Measurements from ENCODE around the gene GBP5.
"Not testable (repeated sequence)": the region's sequence is repeated elsewhere in the genome, so short reads cannot be mapped to it uniquely, and the experiment has no call there.

Gene GBP5, protein sequence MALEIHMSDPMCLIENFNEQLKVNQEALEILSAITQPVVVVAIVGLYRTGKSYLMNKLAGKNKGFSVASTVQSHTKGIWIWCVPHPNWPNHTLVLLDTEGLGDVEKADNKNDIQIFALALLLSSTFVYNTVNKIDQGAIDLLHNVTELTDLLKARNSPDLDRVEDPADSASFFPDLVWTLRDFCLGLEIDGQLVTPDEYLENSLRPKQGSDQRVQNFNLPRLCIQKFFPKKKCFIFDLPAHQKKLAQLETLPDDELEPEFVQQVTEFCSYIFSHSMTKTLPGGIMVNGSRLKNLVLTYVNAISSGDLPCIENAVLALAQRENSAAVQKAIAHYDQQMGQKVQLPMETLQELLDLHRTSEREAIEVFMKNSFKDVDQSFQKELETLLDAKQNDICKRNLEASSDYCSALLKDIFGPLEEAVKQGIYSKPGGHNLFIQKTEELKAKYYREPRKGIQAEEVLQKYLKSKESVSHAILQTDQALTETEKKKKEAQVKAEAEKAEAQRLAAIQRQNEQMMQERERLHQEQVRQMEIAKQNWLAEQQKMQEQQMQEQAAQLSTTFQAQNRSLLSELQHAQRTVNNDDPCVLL

DNA sequence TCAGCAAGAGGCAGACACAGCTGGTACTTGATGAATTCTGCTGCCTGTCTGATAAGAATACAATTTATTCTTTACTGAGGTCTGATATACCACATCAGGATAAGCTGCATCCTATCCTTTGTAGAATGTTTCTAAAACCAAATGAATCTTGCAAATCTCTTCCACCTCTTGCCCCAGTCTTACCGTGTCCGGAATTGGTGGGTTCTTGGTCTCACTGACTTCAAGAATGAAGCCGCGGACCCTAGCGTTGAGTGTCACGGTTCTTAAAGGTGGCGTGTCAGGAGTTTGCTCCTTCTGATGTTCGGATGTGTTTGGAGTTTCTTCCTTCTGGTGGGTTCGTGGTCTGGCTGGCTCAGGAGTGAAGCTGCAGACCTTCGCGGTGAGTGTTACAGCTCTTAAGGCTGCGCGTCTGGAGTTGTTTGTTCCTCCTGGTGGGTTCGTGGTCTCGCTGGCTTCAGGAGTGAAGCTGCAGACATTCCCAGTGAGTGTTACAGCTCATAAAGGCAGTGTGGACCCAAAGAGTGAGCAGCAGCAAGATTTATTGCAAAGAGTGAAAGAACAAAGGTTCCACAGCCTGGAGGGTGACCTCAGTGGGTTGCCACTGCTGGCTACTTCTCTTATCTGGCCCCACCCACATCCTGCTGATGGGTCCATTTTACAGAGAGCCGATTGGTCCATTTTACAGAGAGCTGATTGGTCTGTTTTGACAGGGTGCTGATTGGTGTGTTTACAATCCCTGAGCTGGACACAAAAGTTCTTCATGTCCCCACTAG is at the start of gene GBP5:
Gene GBP5 (minus strand): TSS at position 592 of the 773 bp plus-strand sequence. CDS start 3,305 bp downstream, outside the sequence.
- ATAC-seq: not testable (repeated sequence)

DNA sequence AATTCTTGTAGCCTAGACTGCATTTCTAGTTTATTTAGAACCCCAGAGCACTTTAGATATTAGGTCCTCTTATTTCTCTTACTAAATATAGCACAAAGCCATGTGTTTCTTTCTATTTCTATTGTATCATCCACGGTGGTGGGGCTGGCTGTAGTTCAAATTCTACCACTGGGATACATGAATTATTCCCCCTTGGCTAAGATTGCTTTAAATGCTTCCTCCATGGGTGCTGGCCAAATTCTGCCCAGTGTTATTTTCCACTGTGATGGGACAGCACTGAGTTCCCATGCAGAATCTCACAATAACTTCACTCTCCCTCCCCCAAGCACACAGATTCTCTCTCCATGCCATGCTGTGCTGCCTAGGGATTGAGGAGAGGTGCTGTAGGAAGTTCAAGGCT is 49.7 kb upstream of the GBP5 start:
- TF ChIP-seq ESRRG (CRISPR knock-in tag; IDR thresholded peaks at IDR 0.05) (no peak), ZC3H10 (CRISPR knock-in tag; IDR thresholded peaks at IDR 0.05) (no peak), PPARA (CRISPR knock-in tag; IDR thresholded peaks at IDR 0.05; ENCODE audit: borderline replicate concordance) (no peak), SNAI2 (CRISPR knock-in tag; IDR thresholded peaks at IDR 0.05) (no peak), ZNF70 (CRISPR knock-in tag; IDR thresholded peaks at IDR 0.05) (no peak), ZNF565 (CRISPR knock-in tag; conservative IDR thresholded peaks at IDR 0.05; ENCODE audit: low read depth) (no peak), RARB (CRISPR knock-in tag; IDR thresholded peaks at IDR 0.05) (no peak), ARNTL (CRISPR knock-in tag; IDR thresholded peaks at IDR 0.05; ENCODE audit: borderline replicate concordance, low read depth) (no peak), ISL1 (CRISPR knock-in tag; IDR thresholded peaks at IDR 0.05) (no peak), ZNF8 (CRISPR knock-in tag; IDR thresholded peaks at IDR 0.05) (no peak), OSR1 (CRISPR knock-in tag; IDR thresholded peaks at IDR 0.05) (no peak), CSDC2 (CRISPR knock-in tag; IDR thresholded peaks at IDR 0.05) (no peak), GLIS3 (CRISPR knock-in tag; IDR thresholded peaks at IDR 0.05) (no peak)
- TF ChIP-seq, protein P1, sequence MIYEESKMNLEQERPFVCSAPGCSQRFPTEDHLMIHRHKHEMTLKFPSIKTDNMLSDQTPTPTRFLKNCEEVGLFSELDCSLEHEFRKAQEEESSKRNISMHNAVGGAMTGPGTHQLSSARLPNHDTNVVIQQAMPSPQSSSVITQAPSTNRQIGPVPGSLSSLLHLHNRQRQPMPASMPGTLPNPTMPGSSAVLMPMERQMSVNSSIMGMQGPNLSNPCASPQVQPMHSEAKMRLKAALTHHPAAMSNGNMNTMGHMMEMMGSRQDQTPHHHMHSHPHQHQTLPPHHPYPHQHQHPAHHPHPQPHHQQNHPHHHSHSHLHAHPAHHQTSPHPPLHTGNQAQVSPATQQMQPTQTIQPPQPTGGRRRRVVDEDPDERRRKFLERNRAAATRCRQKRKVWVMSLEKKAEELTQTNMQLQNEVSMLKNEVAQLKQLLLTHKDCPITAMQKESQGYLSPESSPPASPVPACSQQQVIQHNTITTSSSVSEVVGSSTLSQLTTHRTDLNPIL (CRISPR knock-in tag; IDR thresholded peaks at IDR 0.05; ENCODE audit: low read depth): no peak
- TF ChIP-seq, protein P2, sequence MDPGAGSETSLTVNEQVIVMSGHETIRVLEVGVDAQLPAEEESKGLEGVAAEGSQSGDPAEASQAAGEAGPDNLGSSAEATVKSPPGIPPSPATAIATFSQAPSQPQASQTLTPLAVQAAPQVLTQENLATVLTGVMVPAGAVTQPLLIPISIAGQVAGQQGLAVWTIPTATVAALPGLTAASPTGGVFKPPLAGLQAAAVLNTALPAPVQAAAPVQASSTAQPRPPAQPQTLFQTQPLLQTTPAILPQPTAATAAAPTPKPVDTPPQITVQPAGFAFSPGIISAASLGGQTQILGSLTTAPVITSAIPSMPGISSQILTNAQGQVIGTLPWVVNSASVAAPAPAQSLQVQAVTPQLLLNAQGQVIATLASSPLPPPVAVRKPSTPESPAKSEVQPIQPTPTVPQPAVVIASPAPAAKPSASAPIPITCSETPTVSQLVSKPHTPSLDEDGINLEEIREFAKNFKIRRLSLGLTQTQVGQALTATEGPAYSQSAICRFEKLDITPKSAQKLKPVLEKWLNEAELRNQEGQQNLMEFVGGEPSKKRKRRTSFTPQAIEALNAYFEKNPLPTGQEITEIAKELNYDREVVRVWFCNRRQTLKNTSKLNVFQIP (CRISPR knock-in tag; IDR thresholded peaks at IDR 0.05; ENCODE audit: borderline replicate concordance, low read depth): no peak
- TF ChIP-seq, protein P3, sequence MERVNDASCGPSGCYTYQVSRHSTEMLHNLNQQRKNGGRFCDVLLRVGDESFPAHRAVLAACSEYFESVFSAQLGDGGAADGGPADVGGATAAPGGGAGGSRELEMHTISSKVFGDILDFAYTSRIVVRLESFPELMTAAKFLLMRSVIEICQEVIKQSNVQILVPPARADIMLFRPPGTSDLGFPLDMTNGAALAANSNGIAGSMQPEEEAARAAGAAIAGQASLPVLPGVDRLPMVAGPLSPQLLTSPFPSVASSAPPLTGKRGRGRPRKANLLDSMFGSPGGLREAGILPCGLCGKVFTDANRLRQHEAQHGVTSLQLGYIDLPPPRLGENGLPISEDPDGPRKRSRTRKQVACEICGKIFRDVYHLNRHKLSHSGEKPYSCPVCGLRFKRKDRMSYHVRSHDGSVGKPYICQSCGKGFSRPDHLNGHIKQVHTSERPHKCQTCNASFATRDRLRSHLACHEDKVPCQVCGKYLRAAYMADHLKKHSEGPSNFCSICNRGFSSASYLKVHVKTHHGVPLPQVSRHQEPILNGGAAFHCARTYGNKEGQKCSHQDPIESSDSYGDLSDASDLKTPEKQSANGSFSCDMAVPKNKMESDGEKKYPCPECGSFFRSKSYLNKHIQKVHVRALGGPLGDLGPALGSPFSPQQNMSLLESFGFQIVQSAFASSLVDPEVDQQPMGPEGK (CRISPR knock-in tag; IDR thresholded peaks at IDR 0.05; ENCODE audit: borderline replicate concordance): no peak
- no peak for ATAC-seq

DNA sequence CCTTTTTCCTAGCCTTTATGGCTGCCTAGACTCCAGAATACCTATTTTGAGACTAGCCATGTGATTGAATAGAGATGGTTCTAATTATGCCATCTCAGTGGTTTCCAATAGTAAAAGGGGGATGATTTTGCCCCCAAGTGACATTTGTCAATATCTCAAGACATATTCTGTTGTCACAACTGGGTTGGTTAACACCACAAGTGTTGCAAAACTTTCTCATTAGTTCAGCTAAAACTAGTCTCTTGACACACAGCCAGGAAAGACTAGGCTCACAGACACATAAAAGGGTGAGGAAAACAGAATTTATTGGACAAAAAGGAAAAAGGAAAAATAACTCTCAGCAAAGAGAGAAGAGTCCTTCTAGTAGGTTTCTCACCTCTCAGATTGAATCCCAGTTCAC is 39.9 kb upstream of the GBP5 start:
- ATAC-seq: no peak
- no peak for TF ChIP-seq OSR1 (CRISPR knock-in tag; IDR thresholded peaks at IDR 0.05)
- TF ChIP-seq BACH2 (CRISPR knock-in tag; IDR thresholded peaks at IDR 0.05; ENCODE audit: borderline replicate concordance): no peak
- TF ChIP-seq, protein P3 (CRISPR knock-in tag; IDR thresholded peaks at IDR 0.05; ENCODE audit: borderline replicate concordance): no peak
- TF ChIP-seq SNAI2 (CRISPR knock-in tag; IDR thresholded peaks at IDR 0.05): no peak
- TF ChIP-seq, protein P1 (CRISPR knock-in tag; IDR thresholded peaks at IDR 0.05; ENCODE audit: low read depth): no peak
- TF ChIP-seq, protein P4, sequence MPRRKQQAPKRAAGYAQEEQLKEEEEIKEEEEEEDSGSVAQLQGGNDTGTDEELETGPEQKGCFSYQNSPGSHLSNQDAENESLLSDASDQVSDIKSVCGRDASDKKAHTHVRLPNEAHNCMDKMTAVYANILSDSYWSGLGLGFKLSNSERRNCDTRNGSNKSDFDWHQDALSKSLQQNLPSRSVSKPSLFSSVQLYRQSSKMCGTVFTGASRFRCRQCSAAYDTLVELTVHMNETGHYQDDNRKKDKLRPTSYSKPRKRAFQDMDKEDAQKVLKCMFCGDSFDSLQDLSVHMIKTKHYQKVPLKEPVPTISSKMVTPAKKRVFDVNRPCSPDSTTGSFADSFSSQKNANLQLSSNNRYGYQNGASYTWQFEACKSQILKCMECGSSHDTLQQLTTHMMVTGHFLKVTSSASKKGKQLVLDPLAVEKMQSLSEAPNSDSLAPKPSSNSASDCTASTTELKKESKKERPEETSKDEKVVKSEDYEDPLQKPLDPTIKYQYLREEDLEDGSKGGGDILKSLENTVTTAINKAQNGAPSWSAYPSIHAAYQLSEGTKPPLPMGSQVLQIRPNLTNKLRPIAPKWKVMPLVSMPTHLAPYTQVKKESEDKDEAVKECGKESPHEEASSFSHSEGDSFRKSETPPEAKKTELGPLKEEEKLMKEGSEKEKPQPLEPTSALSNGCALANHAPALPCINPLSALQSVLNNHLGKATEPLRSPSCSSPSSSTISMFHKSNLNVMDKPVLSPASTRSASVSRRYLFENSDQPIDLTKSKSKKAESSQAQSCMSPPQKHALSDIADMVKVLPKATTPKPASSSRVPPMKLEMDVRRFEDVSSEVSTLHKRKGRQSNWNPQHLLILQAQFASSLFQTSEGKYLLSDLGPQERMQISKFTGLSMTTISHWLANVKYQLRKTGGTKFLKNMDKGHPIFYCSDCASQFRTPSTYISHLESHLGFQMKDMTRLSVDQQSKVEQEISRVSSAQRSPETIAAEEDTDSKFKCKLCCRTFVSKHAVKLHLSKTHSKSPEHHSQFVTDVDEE (CRISPR knock-in tag; IDR thresholded peaks at IDR 0.05): no peak
- no peak for TF ChIP-seq PPARA (CRISPR knock-in tag; IDR thresholded peaks at IDR 0.05; ENCODE audit: borderline replicate concordance)
- TF ChIP-seq, protein P2 (CRISPR knock-in tag; IDR thresholded peaks at IDR 0.05; ENCODE audit: borderline replicate concordance, low read depth): no peak
- TF ChIP-seq CSDC2 (CRISPR knock-in tag; IDR thresholded peaks at IDR 0.05): no peak
- TF ChIP-seq TCF4 (CRISPR knock-in tag; IDR thresholded peaks at IDR 0.05; ENCODE audit: borderline replicate concordance): no peak
- TF ChIP-seq, protein P5, sequence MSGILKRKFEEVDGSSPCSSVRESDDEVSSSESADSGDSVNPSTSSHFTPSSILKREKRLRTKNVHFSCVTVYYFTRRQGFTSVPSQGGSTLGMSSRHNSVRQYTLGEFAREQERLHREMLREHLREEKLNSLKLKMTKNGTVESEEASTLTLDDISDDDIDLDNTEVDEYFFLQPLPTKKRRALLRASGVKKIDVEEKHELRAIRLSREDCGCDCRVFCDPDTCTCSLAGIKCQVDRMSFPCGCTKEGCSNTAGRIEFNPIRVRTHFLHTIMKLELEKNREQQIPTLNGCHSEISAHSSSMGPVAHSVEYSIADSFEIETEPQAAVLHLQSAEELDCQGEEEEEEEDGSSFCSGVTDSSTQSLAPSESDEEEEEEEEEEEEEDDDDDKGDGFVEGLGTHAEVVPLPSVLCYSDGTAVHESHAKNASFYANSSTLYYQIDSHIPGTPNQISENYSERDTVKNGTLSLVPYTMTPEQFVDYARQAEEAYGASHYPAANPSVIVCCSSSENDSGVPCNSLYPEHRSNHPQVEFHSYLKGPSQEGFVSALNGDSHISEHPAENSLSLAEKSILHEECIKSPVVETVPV (CRISPR knock-in tag; IDR thresholded peaks at IDR 0.05): no peak
- no peak for TF ChIP-seq ZNF70 (CRISPR knock-in tag; IDR thresholded peaks at IDR 0.05)
- no peak for TF ChIP-seq ZNF565 (CRISPR knock-in tag; conservative IDR thresholded peaks at IDR 0.05; ENCODE audit: low read depth)
